Kidney epithelial cell (primary cell): ENCODE data around the gene FGFR1OP2. TPM values are rescaled to one million over a fixed set of nuclear protein-coding genes. Genes with fewer than 3 reads are reported as not detected.

Source experiments
- DNase-seq: peaks from one replicate; pipeline ENCODE4 v3.0.0-alpha.2; 2010; ENCODE audit warnings: low read depth
- H3K27me3 ChIP-seq: 2 replicates; pipeline ENCODE4 v1.6.0; 2011; ENCODE audit warnings: low read length; ENCODE audit not compliant: control insufficient read depth, insufficient read depth
- H3K36me3 ChIP-seq: 2 replicates; pipeline ENCODE4 v1.5.1; 2011; ENCODE audit warnings: low read length; ENCODE audit not compliant: control insufficient read depth, insufficient read depth
- H3K4me3 ChIP-seq: 2 replicates; pipeline ENCODE4 v1.5.1; 2011; ENCODE audit warnings: low read depth, mild to moderate bottlenecking, control low read depth, low read length
- total RNA-seq: library from RNA; depleted of rRNA; stranded (reverse); fragments of >200 nt; gene quantifications from 2 replicates; pipeline ENCODE4 v1.2.3, GENCODE V29; 2015
- TF ChIP-seq, protein P1 (sequence below): IDR thresholded peaks from 2 replicates; pipeline ENCODE4 v1.5.1; 2011; ENCODE audit warnings: mild to moderate bottlenecking, moderate library complexity, low read length, control low read depth, inconsistent platforms; ENCODE audit not compliant: insufficient read depth, poor library complexity, severe bottlenecking

FGFR1OP2 gene
- total RNA-seq, 1 donor from 2014 or later, result 27.6 TPM

GRCh38 chr12:27005495-27005894, 67.2 kb downstream of the FGFR1OP2 start:
- DNase-seq, result no peak
- Histone ChIP-seq H3K36me3 (no peaks in the 10 kb centered on the region), H3K27me3 (no peaks in the 10 kb centered on the region), H3K4me3 (no peak overlapping the region)
- TF ChIP-seq, protein P1, sequence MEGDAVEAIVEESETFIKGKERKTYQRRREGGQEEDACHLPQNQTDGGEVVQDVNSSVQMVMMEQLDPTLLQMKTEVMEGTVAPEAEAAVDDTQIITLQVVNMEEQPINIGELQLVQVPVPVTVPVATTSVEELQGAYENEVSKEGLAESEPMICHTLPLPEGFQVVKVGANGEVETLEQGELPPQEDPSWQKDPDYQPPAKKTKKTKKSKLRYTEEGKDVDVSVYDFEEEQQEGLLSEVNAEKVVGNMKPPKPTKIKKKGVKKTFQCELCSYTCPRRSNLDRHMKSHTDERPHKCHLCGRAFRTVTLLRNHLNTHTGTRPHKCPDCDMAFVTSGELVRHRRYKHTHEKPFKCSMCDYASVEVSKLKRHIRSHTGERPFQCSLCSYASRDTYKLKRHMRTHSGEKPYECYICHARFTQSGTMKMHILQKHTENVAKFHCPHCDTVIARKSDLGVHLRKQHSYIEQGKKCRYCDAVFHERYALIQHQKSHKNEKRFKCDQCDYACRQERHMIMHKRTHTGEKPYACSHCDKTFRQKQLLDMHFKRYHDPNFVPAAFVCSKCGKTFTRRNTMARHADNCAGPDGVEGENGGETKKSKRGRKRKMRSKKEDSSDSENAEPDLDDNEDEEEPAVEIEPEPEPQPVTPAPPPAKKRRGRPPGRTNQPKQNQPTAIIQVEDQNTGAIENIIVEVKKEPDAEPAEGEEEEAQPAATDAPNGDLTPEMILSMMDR, result no peak

GRCh38 chr12:27006797-27007467, 68.7 kb downstream of the FGFR1OP2 start:
- H3K4me3 ChIP-seq, result no peak overlapping the region
- H3K36me3 ChIP-seq, result no peaks in the 10 kb centered on the region
- H3K27me3 ChIP-seq, result no peaks in the 10 kb centered on the region
- TF ChIP-seq, protein P1, result no peak
- DNase-seq, result no peak

GRCh38 chr12:27008081-27008480, 69.8 kb downstream of the FGFR1OP2 start:
- H3K27me3 ChIP-seq, result no peaks in the 10 kb centered on the region
- no peak overlapping the region for H3K4me3 ChIP-seq
- TF ChIP-seq, protein P1, result no peak
- DNase-seq, result no peak
- H3K36me3 ChIP-seq, result no peaks in the 10 kb centered on the region

- DNase-seq, result no peak
- TF ChIP-seq, protein P1, result no peak
- no peaks in the 10 kb centered on the region for H3K36me3 ChIP-seq
- no peak overlapping the region for H3K4me3 ChIP-seq
- H3K27me3 ChIP-seq, result no peaks in the 10 kb centered on the region
These were observed 71.6 kb downstream of the FGFR1OP2 start for GRCh38 chr12:27009881-27010301.

DNA sequence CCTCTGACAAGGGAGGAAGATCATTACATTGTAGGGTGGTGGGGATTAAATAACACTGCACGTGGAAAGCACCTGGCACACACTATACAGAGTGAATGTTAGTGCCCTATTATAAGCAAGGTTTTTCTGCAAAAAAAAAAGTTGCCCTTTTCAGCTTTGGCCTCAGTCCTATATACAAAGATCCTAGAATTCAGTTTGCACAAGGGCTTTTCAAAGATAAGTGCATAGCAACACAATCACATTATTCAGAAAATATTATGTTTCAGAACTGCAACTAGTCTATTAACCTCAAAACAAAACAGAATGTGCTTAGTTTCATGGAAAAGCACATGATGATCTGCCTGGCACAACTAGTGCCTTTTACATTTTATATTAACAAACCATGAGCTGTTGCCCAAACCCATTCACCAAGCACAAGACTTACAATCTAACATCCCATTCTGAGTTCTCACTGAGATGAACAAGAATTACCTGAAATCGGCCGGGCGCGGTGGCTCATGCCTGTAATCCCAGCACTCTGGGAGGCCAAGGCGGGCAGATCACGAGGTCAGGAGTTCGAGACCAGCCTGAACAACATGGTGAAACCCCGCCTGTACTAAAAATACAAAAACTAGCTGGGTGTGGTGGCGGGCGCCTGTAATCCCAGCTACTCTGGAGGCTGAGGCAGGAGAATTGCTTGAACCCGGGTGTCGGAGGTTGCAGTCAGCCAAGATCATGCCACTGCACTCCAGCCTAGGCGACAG, 74.1 kb downstream of the FGFR1OP2 start:
- H3K4me3 ChIP-seq, result no peak overlapping the region
- no peak for DNase-seq
- H3K27me3 ChIP-seq, result no peaks in the 10 kb centered on the region
- TF ChIP-seq, protein P1, result no peak
- H3K36me3 ChIP-seq, result no peaks in the 10 kb centered on the region
